GM08714 (cell line): Measurements from ENCODE around the gene L3MBTL3.

Source experiments
- H3K4me3 ChIP-seq: fragments of 200-500 bp; sonication (Bioruptor generic); 2 replicates; pipeline ENCODE4 v1.5.1; 2014; ENCODE audit warnings: mild to moderate bottlenecking, low read length, inconsistent platforms
- ZNF274 ChIP-seq: IDR thresholded peaks from 2 replicates; pipeline ENCODE4 v1.6.1; 2012; ENCODE audit warnings: mild to moderate bottlenecking, low read depth, low read length

Gene L3MBTL3

GRCh38 chr6:130018292-130018743 is at the start of gene L3MBTL3:
Gene L3MBTL3, plus strand, starts transcription at chr6:130018581. Its CDS starts 24,119 bp downstream, at chr6:130042700.
- H3K4me3 ChIP-seq, result peak within 1 kb of the TSS; percentile 98
- TF ChIP-seq ZNF274, result no peak

GRCh38 chr6:129969064-129969463 is 49.3 kb upstream of the L3MBTL3 start:
- no peak for TF ChIP-seq ZNF274
- no peak overlapping the region for H3K4me3 ChIP-seq

- no peak for TF ChIP-seq ZNF274
- no peak overlapping the region for H3K4me3 ChIP-seq
Observed at GRCh38 chr6:129976110-129976509, 42.3 kb upstream of the L3MBTL3 start.

- H3K4me3 ChIP-seq, result no peak overlapping the region
- TF ChIP-seq ZNF274, result no peak
Observed at GRCh38 chr6:129978148-129978916, 40.0 kb upstream of the L3MBTL3 start.

- TF ChIP-seq ZNF274, result no peak
- H3K4me3 ChIP-seq, result no peak overlapping the region
Observed at GRCh38 chr6:129980821-129981220, 37.6 kb upstream of the L3MBTL3 start.

GRCh38 chr6:129981598-129981997 is 36.8 kb upstream of the L3MBTL3 start:
- no peak for TF ChIP-seq ZNF274
- H3K4me3 ChIP-seq, result no peak overlapping the region

- no peak for TF ChIP-seq ZNF274
- no peak overlapping the region for H3K4me3 ChIP-seq
Observed at GRCh38 chr6:129989396-129989795, 29.0 kb upstream of the L3MBTL3 start.

GRCh38 chr6:129992881-129993280 is 25.5 kb upstream of the L3MBTL3 start:
- no peak for TF ChIP-seq ZNF274
- H3K4me3 ChIP-seq, result no peak overlapping the region

GRCh38 chr6:129994410-129994809 is 24.0 kb upstream of the L3MBTL3 start:
- H3K4me3 ChIP-seq, result no peak overlapping the region
- no peak for TF ChIP-seq ZNF274

- TF ChIP-seq ZNF274, result no peak
- no peak overlapping the region for H3K4me3 ChIP-seq
Observed at GRCh38 chr6:129996387-129996786, 22.0 kb upstream of the L3MBTL3 start.

- H3K4me3 ChIP-seq, result no peak overlapping the region
- no peak for TF ChIP-seq ZNF274
Observed at GRCh38 chr6:130000526-130001421, 17.6 kb upstream of the L3MBTL3 start.

GRCh38 chr6:130008236-130008873 is 10.0 kb upstream of the L3MBTL3 start:
- no peak overlapping the region for H3K4me3 ChIP-seq
- TF ChIP-seq ZNF274, result no peak

GRCh38 chr6:130009146-130009545 is 9.2 kb upstream of the L3MBTL3 start:
- TF ChIP-seq ZNF274, result no peak
- no peak overlapping the region for H3K4me3 ChIP-seq

GRCh38 chr6:130010387-130010786 is 8.0 kb upstream of the L3MBTL3 start:
- no peak overlapping the region for H3K4me3 ChIP-seq
- no peak for TF ChIP-seq ZNF274
